IPS-20b (cell line): ENCODE results near the gene RSU1.
"Not testable (repeated sequence)": the region's sequence is repeated elsewhere in the genome, so short reads cannot be mapped to it uniquely, and the experiment has no call there.

Experiments
- H3K27ac ChIP-seq: one replicate; pipeline ENCODE4 v1.5.1; 2013; ENCODE audit warnings: low read length
- H3K27me3 ChIP-seq: 2 replicates; pipeline ENCODE4 v1.6.1; 2013; ENCODE audit warnings: mild to moderate bottlenecking, low read length, inconsistent platforms; ENCODE audit not compliant: insufficient read depth
- H3K36me3 ChIP-seq: 2 replicates; pipeline ENCODE4 v1.6.1; 2013; ENCODE audit warnings: low read depth, mild to moderate bottlenecking, inconsistent platforms, low read length, moderate library complexity; ENCODE audit not compliant: insufficient read depth
- H3K4me1 ChIP-seq: 2 replicates; pipeline ENCODE4 v1.6.1; 2013; ENCODE audit warnings: mild to moderate bottlenecking, control low read depth, inconsistent platforms, low read length, moderate library complexity; ENCODE audit not compliant: insufficient read depth
- H3K4me3 ChIP-seq: 2 replicates; pipeline ENCODE4 v1.5.1; 2013; ENCODE audit warnings: mild to moderate bottlenecking, low read length, inconsistent platforms
- H3K9ac ChIP-seq: 2 replicates; pipeline ENCODE4 v1.6.1; 2013; ENCODE audit warnings: low read depth, mild to moderate bottlenecking, inconsistent platforms, low read length, moderate library complexity
- H3K9me3 ChIP-seq: 2 replicates; pipeline ENCODE4 v1.6.1; 2013; ENCODE audit warnings: mild to moderate bottlenecking, low read depth, low read length, inconsistent platforms; ENCODE audit not compliant: insufficient read depth

RSU1 gene

GRCh38 chr10:16848562-16849154 is 31.4 kb upstream of the RSU1 start:
- Histone ChIP-seq H3K27ac (no peak overlapping the region), H3K9ac (no peak overlapping the region), H3K9me3 (no peaks in the 10 kb centered on the region), H3K4me1 (no peaks in the 10 kb centered on the region), H3K4me3 (no peak overlapping the region), H3K36me3 (no peaks in the 10 kb centered on the region), H3K27me3 (no peaks in the 10 kb centered on the region)

GRCh38 chr10:16847644-16848043 is 30.4 kb upstream of the RSU1 start:
- Histone ChIP-seq H3K4me1 (no peaks in the 10 kb centered on the region), H3K36me3 (no peaks in the 10 kb centered on the region), H3K27ac (no peak overlapping the region), H3K9ac (no peak overlapping the region), H3K27me3 (no peaks in the 10 kb centered on the region), H3K9me3 (no peaks in the 10 kb centered on the region), H3K4me3 (no peak overlapping the region)

- Histone ChIP-seq H3K4me3 (no peak overlapping the region), H3K9me3 (no peaks in the 10 kb centered on the region), H3K27ac (no peak overlapping the region), H3K4me1 (no peaks in the 10 kb centered on the region), H3K36me3 (no peaks in the 10 kb centered on the region), H3K27me3 (no peaks in the 10 kb centered on the region), H3K9ac (no peak overlapping the region)
Measured at GRCh38 chr10:16845248-16845647, 28.0 kb upstream of the RSU1 start.

- no peaks in the 10 kb centered on the region for H3K36me3 ChIP-seq
- no peaks in the 10 kb centered on the region for H3K9me3 ChIP-seq
- H3K27ac ChIP-seq: no peak overlapping the region
- no peak overlapping the region for H3K9ac ChIP-seq
- H3K4me1 ChIP-seq: no peaks in the 10 kb centered on the region
- H3K4me3 ChIP-seq: no peak overlapping the region
- H3K27me3 ChIP-seq: no peaks in the 10 kb centered on the region
Measured at GRCh38 chr10:16843252-16843870, 26.1 kb upstream of the RSU1 start.

GRCh38 chr10:16835228-16835627 is 18.0 kb upstream of the RSU1 start:
- no peaks in the 10 kb centered on the region for H3K36me3 ChIP-seq
- H3K27ac ChIP-seq: no peak overlapping the region
- no peak overlapping the region for H3K9ac ChIP-seq
- no peaks in the 10 kb centered on the region for H3K4me1 ChIP-seq
- no peaks in the 10 kb centered on the region for H3K27me3 ChIP-seq
- H3K9me3 ChIP-seq: no peaks in the 10 kb centered on the region
- no peak overlapping the region for H3K4me3 ChIP-seq

- H3K9ac ChIP-seq: no peak overlapping the region
- H3K4me3 ChIP-seq: no peak overlapping the region
- H3K27ac ChIP-seq: no peak overlapping the region
Measured at GRCh38 chr10:16832351-16833080, 15.3 kb upstream of the RSU1 start.

GRCh38 chr10:16828701-16829175 is 11.5 kb upstream of the RSU1 start:
- no peak overlapping the region for H3K27ac ChIP-seq
- no peak overlapping the region for H3K9ac ChIP-seq
- no peaks in the 10 kb centered on the region for H3K27me3 ChIP-seq
- H3K4me1 ChIP-seq: no peaks in the 10 kb centered on the region
- H3K4me3 ChIP-seq: no peak overlapping the region
- H3K9me3 ChIP-seq: peaks cover 2% of the 10 kb centered on the region; the same call in 1 of the 2 replicates
- no peaks in the 10 kb centered on the region for H3K36me3 ChIP-seq

More at GRCh38 chr10:16832351-16833080, 15.3 kb upstream of the RSU1 start:
- H3K9me3 ChIP-seq: no peaks in the 10 kb centered on the region
- no peaks in the 10 kb centered on the region for H3K27me3 ChIP-seq
- H3K36me3 ChIP-seq: no peaks in the 10 kb centered on the region
- H3K4me1 ChIP-seq: no peaks in the 10 kb centered on the region

GRCh38 chr10:16828114-16828568 is 10.9 kb upstream of the RSU1 start:
- H3K4me1 ChIP-seq: no peaks in the 10 kb centered on the region
- peaks cover 8% of the 10 kb centered on the region for H3K9me3 ChIP-seq
- no peaks in the 10 kb centered on the region for H3K36me3 ChIP-seq
- H3K9ac ChIP-seq: no peak overlapping the region
- H3K27me3 ChIP-seq: no peaks in the 10 kb centered on the region
- no peak overlapping the region for H3K4me3 ChIP-seq
- no peak overlapping the region for H3K27ac ChIP-seq

- H3K4me3 ChIP-seq, H3K27me3 ChIP-seq, H3K36me3 ChIP-seq, H3K27ac ChIP-seq, H3K4me1 ChIP-seq, H3K9ac ChIP-seq: not testable (repeated sequence)
- peaks cover 15% of the 10 kb centered on the region for H3K9me3 ChIP-seq
Measured at GRCh38 chr10:16827474-16827873, 10.2 kb upstream of the RSU1 start.

GRCh38 chr10:16822726-16823360 is 5.6 kb upstream of the RSU1 start:
- Histone ChIP-seq H3K9ac (no peak overlapping the region), H3K4me1 (no peaks in the 10 kb centered on the region), H3K4me3 (no peak overlapping the region), H3K36me3 (no peaks in the 10 kb centered on the region), H3K9me3 (peaks cover 26% of the 10 kb centered on the region), H3K27me3 (no peaks in the 10 kb centered on the region; the same call in 1 of the 2 replicates), H3K27ac (no peak overlapping the region)

GRCh38 chr10:16822027-16822426 is 4.8 kb upstream of the RSU1 start:
- Histone ChIP-seq H3K27me3 (no peaks in the 10 kb centered on the region; the same call in 1 of the 2 replicates), H3K36me3 (no peaks in the 10 kb centered on the region), H3K4me1 (no peaks in the 10 kb centered on the region), H3K4me3 (no peak overlapping the region), H3K9ac (no peak overlapping the region), H3K27ac (no peak overlapping the region), H3K9me3 (peaks cover 26% of the 10 kb centered on the region)
